RWPE2 (cell line): ENCODE data around the gene SNN.

Experiments
- ATAC-seq: fragments of 200-7000 bp; cut with Tn5 transposase; 3 replicates; pipeline ENCODE4 v1.9.1; 2021; ENCODE audit warnings: low read depth
- DNase-seq: peaks from one replicate; pipeline ENCODE4 v3.0.0-alpha.2; 2020; ENCODE audit warnings: low spot score
- H3K27ac ChIP-seq: fragments of 450-650 bp; 2 replicates; pipeline ENCODE4 v1.5.1; 2017; ENCODE audit warnings: mild to moderate bottlenecking; ENCODE audit not compliant: poor library complexity, severe bottlenecking
- H3K27me3 ChIP-seq: fragments of 250-450 bp; sonication (Bioruptor Pico); 2 replicates; pipeline ENCODE4 v1.5.1; 2021; ENCODE audit warnings: mild to moderate bottlenecking, moderate library complexity; ENCODE audit not compliant: insufficient read depth, poor library complexity, severe bottlenecking
- H3K36me3 ChIP-seq: fragments of 250-450 bp; sonication (Bioruptor Pico); 2 replicates; pipeline ENCODE4 v1.5.1; 2020; ENCODE audit warnings: low read depth, mild to moderate bottlenecking, moderate library complexity
- H3K4me1 ChIP-seq: fragments of 250-450 bp; sonication (Bioruptor Pico); 2 replicates; pipeline ENCODE4 v1.5.1; 2021; ENCODE audit warnings: mild to moderate bottlenecking, moderate library complexity; ENCODE audit not compliant: insufficient read depth, poor library complexity, severe bottlenecking
- H3K4me3 ChIP-seq: fragments of 250-450 bp; sonication (Bioruptor Pico); 2 replicates; pipeline ENCODE4 v1.5.1; 2021; ENCODE audit warnings: mild to moderate bottlenecking, moderate library complexity; ENCODE audit not compliant: severe bottlenecking
- H3K9me3 ChIP-seq: fragments of 250-450 bp; sonication (Bioruptor Pico); 2 replicates; pipeline ENCODE4 v1.5.1; 2021; ENCODE audit warnings: mild to moderate bottlenecking, moderate library complexity; ENCODE audit not compliant: severe bottlenecking
- CTCF ChIP-seq: fragments of 450-650 bp; IDR thresholded peaks from one replicate; pipeline ENCODE4 v1.5.1; 2017; ENCODE audit warnings: mild to moderate bottlenecking, moderate library complexity; ENCODE audit not compliant: poor library complexity, severe bottlenecking

The SNN gene

DNA sequence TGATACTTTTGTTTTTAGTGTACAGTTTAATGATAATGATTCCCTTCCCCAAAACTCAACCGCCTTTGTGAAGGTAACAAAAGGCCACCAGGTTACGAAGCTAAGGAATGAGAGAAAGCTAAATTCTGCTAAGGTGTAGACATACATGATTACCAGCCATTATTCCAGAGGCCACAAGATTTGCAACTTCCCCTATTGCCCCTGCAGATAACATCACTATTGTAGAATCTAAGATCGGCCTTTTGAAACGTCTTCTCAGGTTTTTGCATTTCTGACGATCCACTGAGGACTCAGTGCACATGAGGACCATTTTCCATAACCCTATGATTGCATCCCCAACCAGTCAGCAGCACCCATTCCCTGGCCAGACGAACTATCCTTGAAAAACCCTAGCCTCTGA is 33.9 kb upstream of the SNN start:
- Histone ChIP-seq H3K27ac (no peak overlapping the region), H3K36me3 (no peaks in the 10 kb centered on the region), H3K27me3 (no peaks in the 10 kb centered on the region), H3K9me3 (no peaks in the 10 kb centered on the region), H3K4me3 (no peak overlapping the region), H3K4me1 (peaks cover 9% of the 10 kb centered on the region)
- no peak for TF ChIP-seq CTCF
- no peak for ATAC-seq
- DNase-seq: no peak

- no peak for ATAC-seq
- H3K9me3 ChIP-seq: no peaks in the 10 kb centered on the region
- no peak overlapping the region for H3K27ac ChIP-seq
- peaks cover 12% of the 10 kb centered on the region for H3K4me1 ChIP-seq
- no peaks in the 10 kb centered on the region for H3K36me3 ChIP-seq
- no peak for TF ChIP-seq CTCF
- no peak overlapping the region for H3K4me3 ChIP-seq
- DNase-seq: no peak
- no peaks in the 10 kb centered on the region for H3K27me3 ChIP-seq
Measured at GRCh38 chr16:11635113-11635652, 33.1 kb upstream of the SNN start.

DNA sequence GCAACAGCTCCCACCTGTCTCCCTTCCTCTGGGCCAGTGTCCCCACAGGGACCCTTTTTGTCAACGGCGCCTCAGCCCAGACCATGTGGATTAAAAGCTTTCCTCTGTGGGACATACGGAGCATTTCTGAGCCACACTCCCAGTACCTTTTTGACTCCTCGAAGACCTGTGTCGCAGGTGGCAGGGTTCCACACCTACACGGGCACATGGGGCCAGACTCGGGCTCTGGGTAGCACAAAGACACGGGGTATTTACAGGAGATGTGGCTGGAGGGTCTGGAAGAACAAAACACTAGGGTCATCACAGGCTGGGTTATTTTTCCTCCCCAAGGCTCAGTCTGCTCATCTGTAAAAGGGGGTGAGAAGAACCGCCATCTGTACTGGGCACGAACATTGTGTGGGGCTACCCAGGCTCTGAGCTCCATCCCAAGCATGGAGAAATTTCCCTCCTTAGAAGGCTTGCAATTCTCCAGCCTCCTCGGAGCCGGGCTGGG is 32.5 kb upstream of the SNN start:
- Histone ChIP-seq H3K27me3 (no peaks in the 10 kb centered on the region), H3K27ac (no peak overlapping the region), H3K36me3 (no peaks in the 10 kb centered on the region), H3K4me3 (no peak overlapping the region), H3K4me1 (peaks cover 17% of the 10 kb centered on the region), H3K9me3 (no peaks in the 10 kb centered on the region)
- no peak for DNase-seq
- ATAC-seq: no peak
- TF ChIP-seq CTCF: no peak

- Histone ChIP-seq H3K4me1 (peaks cover 23% of the 10 kb centered on the region), H3K4me3 (no peak overlapping the region), H3K9me3 (no peaks in the 10 kb centered on the region), H3K36me3 (no peaks in the 10 kb centered on the region), H3K27me3 (no peaks in the 10 kb centered on the region), H3K27ac (peak overlapping the region; percentile 24)
- ATAC-seq (peak; percentile 83), DNase-seq (no peak)
- no peak for TF ChIP-seq CTCF
Measured at GRCh38 chr16:11636172-11636721, 32.0 kb upstream of the SNN start.

- ATAC-seq (no peak), DNase-seq (no peak)
- H3K4me3 ChIP-seq: no peak overlapping the region
- peaks cover 23% of the 10 kb centered on the region for H3K4me1 ChIP-seq
- no peaks in the 10 kb centered on the region for H3K36me3 ChIP-seq
- H3K27ac ChIP-seq: peak overlapping the region; percentile 24
- H3K9me3 ChIP-seq: no peaks in the 10 kb centered on the region
- H3K27me3 ChIP-seq: no peaks in the 10 kb centered on the region
- no peak for TF ChIP-seq CTCF
Measured at GRCh38 chr16:11637320-11637719, 30.9 kb upstream of the SNN start.
